ENCODE results near the gene PEX26. TPM values are rescaled to one million over a fixed set of nuclear protein-coding genes. Genes with fewer than 3 reads are reported as not detected.

PEX26 gene
- total and polyA plus RNA-seq, 9 of the 15 experiments (the other 6 are each of a cell fraction or from before 2014, with no cell fraction given) = 0.35 to 39.6 (median 17.4) TPM

DNA sequence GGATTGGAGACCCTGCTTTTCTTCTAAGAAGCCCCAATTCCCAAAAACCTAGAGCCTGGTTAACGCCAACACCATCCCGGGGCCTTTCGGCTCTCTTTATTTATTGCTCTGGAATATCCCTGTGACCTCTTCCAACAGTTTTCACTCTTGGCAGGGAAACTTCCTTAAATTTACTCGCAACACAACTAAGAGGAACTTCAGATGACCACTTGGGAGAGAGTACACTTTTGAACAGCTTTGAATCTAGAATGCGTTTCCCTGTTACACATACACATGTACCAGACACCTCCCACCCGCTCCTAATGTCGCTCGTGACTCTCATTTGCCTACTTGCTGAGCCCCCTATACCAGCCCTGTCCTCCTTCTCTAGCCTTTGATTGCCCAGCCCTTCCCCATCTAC, 52.2 kb downstream of the PEX26 start:
- no peak for ATAC-seq

More for the DNA sequence above, 52.2 kb downstream of the PEX26 start:
- Histone ChIP-seq H3K4me3 (no peak overlapping the region), H2AFZ (ENCODE audit: low read depth, low read length) (no peak overlapping the region), H3K27ac (ENCODE audit: extremely low read depth, low read depth, low read length) (no peak overlapping the region), H3K9ac (ENCODE audit: insufficient read depth in 1 of 2, low read depth in 2 of 2, low read length in 2 of 2) (no peak overlapping the region), H3K9me3 (replicated peaks; ENCODE audit: control insufficient read depth, insufficient read depth, low read depth, low read length) (no peaks in the 10 kb centered on the region), H3K27me3 (ENCODE audit: control insufficient read depth in 2 of 2, insufficient read depth in 2 of 2, low read length in 2 of 2) (no peaks in the 10 kb centered on the region), H3K4me1 (replicated peaks in 1 of 2; ENCODE audit: control insufficient read depth in 2 of 2, insufficient read depth in 2 of 2, low read length in 2 of 2) (no peaks in the 10 kb centered on the region), H3K79me2 (ENCODE audit: control insufficient read depth, insufficient read depth, low read length) (no peaks in the 10 kb centered on the region), H3K4me2 (ENCODE audit: insufficient read depth, low read length) (no peak overlapping the region), H4K20me1 (replicated peaks; ENCODE audit: control insufficient read depth, insufficient read depth, low read length) (no peaks in the 10 kb centered on the region), H3K36me3 (ENCODE audit: control insufficient read depth, insufficient read depth, low read length) (no peaks in the 10 kb centered on the region), H3K9me1 (ENCODE audit: control insufficient read depth, insufficient read depth, low read length) (no peaks in the 10 kb centered on the region)
- DNase-seq (ENCODE audit: extremely low read depth in 1 of 4, low spot score in 3 of 4) (no peak), FAIRE-seq (no peak)
- TF ChIP-seq MCM2 (IDR thresholded peaks at IDR 0.05; ENCODE audit: low read depth) (no peak), CREBBP (IDR thresholded peaks at IDR 0.05; ENCODE audit: low read depth, low read length) (no peak), TAL1 (IDR thresholded peaks at IDR 0.05) (no peak), ZNF696 (CRISPR knock-in tag; conservative IDR thresholded peaks at IDR 0.05) (no peak), ZNF280A (IDR thresholded peaks at IDR 0.05; ENCODE audit: low read depth, partially characterized antibody) (no peak), ZNF165 (CRISPR knock-in tag; IDR thresholded peaks at IDR 0.05; ENCODE audit: borderline replicate concordance) (no peak), FOXA1 (IDR thresholded peaks at IDR 0.05; ENCODE audit: borderline replicate concordance) (no peak)
- in situ Hi-C loops (cut with MboI) = no loop called here
- ChIA-PET CTCF (ENCODE audit: low intra/inter-chr PET ratio) (no interaction called here), POLR2A (no interaction called here)
- intact Hi-C loops (cut with micrococcal nuclease) = no loop called here
- no TSS peak for BruUV-seq (replicated peaks)
- 44% methylated on average over 8 of the region's 8 CpGs for WGBS (ENCODE audit: insufficient coverage, low coverage, missing lambda C conversion rate)
